ENCODE results near the gene ARFRP1. TPM values are rescaled to one million over a fixed set of nuclear protein-coding genes. Genes with fewer than 3 reads are reported as not detected.

ARFRP1 gene
- polyA plus RNA-seq, 3 donors: 18.2 to 31.1 (median 20.7) TPM

- no peak for DNase-seq
- intact Hi-C loops (cut with micrococcal nuclease): no loop called here
- no peak overlapping the region for H2AFZ ChIP-seq (ENCODE audit: insufficient read depth, low read depth, low read length, poor library complexity, severe bottlenecking)
These were observed 16.7 kb downstream of the ARFRP1 start for GRCh38 chr20:63690898-63691710.

More at GRCh38 chr20:63690898-63691710, 16.7 kb downstream of the ARFRP1 start:
- H3K27me3 ChIP-seq (ENCODE audit: control insufficient read depth in 2 of 2, insufficient read depth in 2 of 2, low read length in 2 of 2): no peaks in the 10 kb centered on the region
- Mint-ChIP-seq H3K4me1 (peaks cover 20% of the 10 kb centered on the region), H3K27me3 (ENCODE audit: low read depth in 3 of 3) (peaks cover 0 to 2% (median 1%) of the 10 kb centered on the region in 3 donors), H3K36me3 (peaks cover 5 to 11% of the 10 kb centered on the region in 2 donors), H3K4me3 (no peak overlapping the region), H3K9me3 (no peaks in the 10 kb centered on the region), H3K27ac (peak overlapping the region in 2 of 7 donors; percentile 51 to 89)
- peaks cover 23 to 26% of the 10 kb centered on the region in 2 donors for H3K4me1 ChIP-seq (ENCODE audit: control insufficient read depth in 1 of 2, insufficient read depth in 2 of 2, low read length in 2 of 2)
- WGBS (ENCODE audit: insufficient coverage): 87% methylated on average over 18 of the region's 24 CpGs
- no peak overlapping the region for H3K4me3 ChIP-seq (replicated peaks in 1 of 3; ENCODE audit: low read depth in 2 of 3, low read length in 3 of 3)
- H3K9me3 ChIP-seq (replicated peaks in 1 of 2; ENCODE audit: control insufficient read depth in 1 of 2, insufficient read depth in 1 of 2, low read length in 2 of 2): no peaks in the 10 kb centered on the region
- H3K4me2 ChIP-seq (replicated peaks; ENCODE audit: extremely low read depth, low read length, poor library complexity, severe bottlenecking): no peak overlapping the region
- H3K9ac ChIP-seq (ENCODE audit: insufficient read depth, low read length, poor library complexity, severe bottlenecking): no peak overlapping the region
- no peaks in the 10 kb centered on the region for H3K79me2 ChIP-seq (ENCODE audit: insufficient read depth, low read length)
- H3K36me3 ChIP-seq (replicated peaks in 1 of 2; ENCODE audit: control insufficient read depth in 1 of 2, insufficient read depth in 2 of 2, low read length in 2 of 2): peaks cover 0 to 11% of the 10 kb centered on the region in 2 donors
- no peak overlapping the region for H3K27ac ChIP-seq (ENCODE audit: low read depth in 1 of 2, low read length in 2 of 2)
- peaks cover 3% of the 10 kb centered on the region for H4K20me1 ChIP-seq (ENCODE audit: insufficient read depth, low read length)
- no peak for TF ChIP-seq CTCF (IDR thresholded peaks at IDR 0.05)

Data from CD14-positive monocyte (primary cell).